Ascending aorta (tissue), 2 donors: ENCODE measurements around the gene TAMALIN. TPM values are rescaled to one million over a fixed set of nuclear protein-coding genes. Genes with fewer than 3 reads are reported as not detected.
A peak's percentile ranks its signal among the peaks of the same experiment; 100 is the strongest.

Experiments used
- DNase-seq, 2 donors: peaks; one replicate each; pipeline ENCODE4 v3.0.0-alpha.2; 2019; ENCODE audit warnings: low spot score in 2 of 2
- H3K27ac ChIP-seq, 2 donors: fragments of 200-600 bp; sonication (generic); one replicate each; pipeline ENCODE4 v1.5.1; 2016 to 2017; ENCODE audit warnings: mild to moderate bottlenecking in 1 of 2
- H3K27me3 ChIP-seq: fragments of 200-600 bp; sonication (generic); one replicate; pipeline ENCODE4 v1.5.1; 2017
- H3K36me3 ChIP-seq, 2 donors: fragments of 200-600 bp; sonication (generic); one replicate each; pipeline ENCODE4 v1.5.1; 2016
- H3K4me1 ChIP-seq, 2 donors: fragments of 200-600 bp; sonication (generic); one replicate each; pipeline ENCODE4 v1.5.1; 2016 to 2017; ENCODE audit warnings: mild to moderate bottlenecking in 1 of 2
- H3K4me3 ChIP-seq, 2 donors: fragments of 200-600 bp; sonication (generic); one replicate each; pipeline ENCODE4 v1.5.1; 2016 to 2017; ENCODE audit warnings: mild to moderate bottlenecking in 1 of 2
- H3K9me3 ChIP-seq, 2 donors: fragments of 200-600 bp; sonication (generic); one replicate each; pipeline ENCODE4 v1.5.1; 2016
- intact Hi-C: fragments of 100-400 bp; cut with DNase I; formaldehyde crosslinking; loops from one replicate; pipeline ENCODE4 v1.15.1; 2023
- total RNA-seq: library from RNA; depleted of rRNA; stranded (reverse); fragments of >200 nt; gene quantifications from one replicate; pipeline ENCODE4 v1.1.0, GENCODE V29; 2016
- TF ChIP-seq, protein P1 (sequence below), 3 experiments: fragments of 200-600 bp in 2 of 3; fragments of 450-650 bp in 1 of 3; sonication (generic) in 2 of 3; IDR thresholded peaks; one replicate each; pipeline ENCODE4 v1.5.1; 2016 to 2019; ENCODE audit warnings: antibody characterized with exemption in 3 of 3, mild to moderate bottlenecking in 1 of 3, moderate library complexity in 1 of 3

The TAMALIN gene
- total RNA-seq, 1 donor from 2014 or later, result 32.6 TPM

DNA sequence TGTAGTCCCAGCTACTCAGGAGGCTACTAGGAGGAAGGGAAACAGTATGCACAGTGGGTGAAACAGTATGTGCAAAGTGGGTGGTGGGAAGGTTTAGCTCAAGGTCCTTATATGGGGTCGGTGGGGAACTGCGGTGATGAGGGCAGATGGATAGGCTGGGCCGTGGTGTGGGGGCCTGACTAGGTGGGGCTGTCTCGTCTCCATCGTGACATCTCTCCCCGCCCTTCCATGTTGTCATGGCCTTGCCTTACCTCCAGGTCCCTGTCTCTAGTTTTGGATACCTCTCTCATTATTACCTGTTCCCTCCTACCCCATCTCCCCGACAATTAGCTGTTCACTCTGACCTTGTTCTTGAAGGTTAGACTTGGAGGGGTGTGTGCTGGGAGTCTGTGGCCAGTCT is 40.1 kb downstream of the TAMALIN start:
- TF ChIP-seq, protein P1, sequence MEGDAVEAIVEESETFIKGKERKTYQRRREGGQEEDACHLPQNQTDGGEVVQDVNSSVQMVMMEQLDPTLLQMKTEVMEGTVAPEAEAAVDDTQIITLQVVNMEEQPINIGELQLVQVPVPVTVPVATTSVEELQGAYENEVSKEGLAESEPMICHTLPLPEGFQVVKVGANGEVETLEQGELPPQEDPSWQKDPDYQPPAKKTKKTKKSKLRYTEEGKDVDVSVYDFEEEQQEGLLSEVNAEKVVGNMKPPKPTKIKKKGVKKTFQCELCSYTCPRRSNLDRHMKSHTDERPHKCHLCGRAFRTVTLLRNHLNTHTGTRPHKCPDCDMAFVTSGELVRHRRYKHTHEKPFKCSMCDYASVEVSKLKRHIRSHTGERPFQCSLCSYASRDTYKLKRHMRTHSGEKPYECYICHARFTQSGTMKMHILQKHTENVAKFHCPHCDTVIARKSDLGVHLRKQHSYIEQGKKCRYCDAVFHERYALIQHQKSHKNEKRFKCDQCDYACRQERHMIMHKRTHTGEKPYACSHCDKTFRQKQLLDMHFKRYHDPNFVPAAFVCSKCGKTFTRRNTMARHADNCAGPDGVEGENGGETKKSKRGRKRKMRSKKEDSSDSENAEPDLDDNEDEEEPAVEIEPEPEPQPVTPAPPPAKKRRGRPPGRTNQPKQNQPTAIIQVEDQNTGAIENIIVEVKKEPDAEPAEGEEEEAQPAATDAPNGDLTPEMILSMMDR (IDR thresholded peaks at IDR 0.05), result no peak
- H3K9me3 ChIP-seq, result no peaks in the 10 kb centered on the region
- intact Hi-C loops, result loop anchor here (10.0 kb wide), 1 partner anchor 1178 kb away; no protein-coding TSS in a partner anchor
- H3K36me3 ChIP-seq, result peaks cover 0 to 24% of the 10 kb centered on the region in 2 donors
- H3K27ac ChIP-seq, result no peak overlapping the region
- DNase-seq, result no peak
- H3K27me3 ChIP-seq, result no peaks in the 10 kb centered on the region
- no peak overlapping the region for H3K4me3 ChIP-seq
- H3K4me1 ChIP-seq, result peaks cover 12 to 53% of the 10 kb centered on the region in 2 donors

DNA sequence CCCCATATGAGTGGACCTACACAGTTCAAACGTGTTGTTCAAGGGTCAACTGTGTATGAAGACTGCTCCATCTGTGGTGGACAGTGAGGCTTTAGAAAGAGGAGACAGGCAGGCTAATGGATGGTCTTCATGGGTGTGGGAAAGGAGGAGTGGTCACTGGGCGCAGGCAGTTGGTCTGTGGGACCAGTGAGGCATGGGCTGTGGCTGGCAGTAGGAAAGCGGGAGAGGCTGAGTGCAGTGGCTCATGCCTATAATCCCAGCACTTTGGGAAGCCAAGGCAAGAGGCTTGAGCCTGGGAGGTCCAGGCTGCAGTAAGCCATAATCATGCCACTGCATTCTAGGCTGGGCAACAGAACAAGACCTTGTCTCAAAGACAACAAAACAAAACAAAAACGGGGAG is 42.5 kb downstream of the TAMALIN start:
- Histone ChIP-seq H3K9me3 (no peaks in the 10 kb centered on the region), H3K4me3 (no peak overlapping the region), H3K4me1 (peaks cover 6 to 34% of the 10 kb centered on the region in 2 donors), H3K27me3 (no peaks in the 10 kb centered on the region), H3K36me3 (peaks cover 3 to 36% of the 10 kb centered on the region in 2 donors), H3K27ac (peak overlapping the region; percentile 96 to 98)
- TF ChIP-seq, protein P1 (IDR thresholded peaks at IDR 0.05), result no peak
- intact Hi-C loops, result loop anchor here (10.0 kb wide), 1 partner anchor 1176 kb away; no protein-coding TSS in a partner anchor
- no peak for DNase-seq

DNA sequence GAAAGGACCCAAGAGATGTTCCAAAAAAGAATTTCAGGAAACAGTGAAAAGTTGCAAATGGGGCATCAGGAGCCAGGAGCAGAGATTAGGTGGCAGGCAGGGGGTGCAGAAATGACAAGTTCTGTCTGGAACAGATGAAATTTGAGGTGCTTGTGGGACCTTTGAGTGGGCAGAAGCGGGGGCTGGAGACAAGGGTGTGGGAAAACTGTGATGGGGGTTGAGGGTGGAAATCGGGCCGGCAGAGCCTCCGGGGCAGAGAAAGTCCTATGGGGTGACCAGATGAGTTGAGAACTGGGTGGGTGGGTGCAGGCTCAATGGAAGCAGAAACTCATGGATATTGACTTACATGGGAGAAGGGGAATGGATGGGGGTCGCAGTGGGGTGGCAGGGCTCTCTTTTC is 42.9 kb downstream of the TAMALIN start:
- no peak for DNase-seq
- Histone ChIP-seq H3K9me3 (no peaks in the 10 kb centered on the region), H3K27me3 (no peaks in the 10 kb centered on the region), H3K4me1 (peaks cover 6 to 33% of the 10 kb centered on the region in 2 donors), H3K4me3 (peak overlapping the region; percentile 54 to 79), H3K27ac (peak overlapping the region; percentile 96 to 98), H3K36me3 (peaks cover 7 to 40% of the 10 kb centered on the region in 2 donors)
- intact Hi-C loops, result loop anchor here (1.0 to 10.0 kb wide), 2 partner anchors 16 to 1175 kb away; no protein-coding TSS in a partner anchor
- TF ChIP-seq, protein P1 (IDR thresholded peaks at IDR 0.05), result no peak

DNA sequence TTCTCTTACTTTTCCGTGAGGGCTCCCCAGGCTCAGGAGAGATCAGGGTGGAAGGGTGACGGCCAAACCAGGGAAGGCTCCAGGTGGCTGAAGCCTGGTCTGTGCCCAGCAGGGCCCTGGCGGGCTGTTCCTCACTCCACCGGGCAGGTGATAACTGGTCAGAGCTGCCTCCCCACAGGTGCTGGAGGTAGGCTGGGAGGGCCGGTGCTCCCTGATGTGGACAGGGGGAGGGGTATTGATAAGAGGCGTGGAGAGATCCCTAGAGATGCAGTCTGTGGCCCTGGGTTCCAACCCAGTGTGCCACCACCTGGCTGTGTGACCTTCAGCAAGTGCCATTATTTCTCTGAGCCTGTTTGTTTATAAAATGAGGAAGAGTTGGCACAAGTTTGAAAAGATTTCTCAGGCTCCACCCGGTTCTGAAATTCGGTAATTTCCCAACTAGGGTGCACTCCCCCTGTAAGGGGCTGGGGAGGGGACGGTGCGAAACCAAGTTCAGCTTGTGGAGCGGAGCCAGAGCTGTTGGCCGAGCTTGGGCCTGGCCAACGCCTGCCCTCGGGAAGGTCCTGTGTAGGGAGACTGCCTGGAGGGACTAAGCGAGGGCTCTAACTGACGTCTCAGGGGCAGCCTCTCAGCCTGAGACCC is 43.5 kb downstream of the TAMALIN start:
- Histone ChIP-seq H3K4me1 (peaks cover 6 to 28% of the 10 kb centered on the region in 2 donors), H3K27me3 (no peaks in the 10 kb centered on the region), H3K9me3 (no peaks in the 10 kb centered on the region), H3K36me3 (peaks cover 13 to 46% of the 10 kb centered on the region in 2 donors), H3K4me3 (peak overlapping the region; percentile 54 to 79), H3K27ac (peak overlapping the region; percentile 96 to 98)
- intact Hi-C loops, result loop anchor here (1.0 kb wide), 1 partner anchor 17 kb away; no protein-coding TSS in a partner anchor
- no peak for DNase-seq
- TF ChIP-seq, protein P1 (IDR thresholded peaks at IDR 0.05), result no peak

DNA sequence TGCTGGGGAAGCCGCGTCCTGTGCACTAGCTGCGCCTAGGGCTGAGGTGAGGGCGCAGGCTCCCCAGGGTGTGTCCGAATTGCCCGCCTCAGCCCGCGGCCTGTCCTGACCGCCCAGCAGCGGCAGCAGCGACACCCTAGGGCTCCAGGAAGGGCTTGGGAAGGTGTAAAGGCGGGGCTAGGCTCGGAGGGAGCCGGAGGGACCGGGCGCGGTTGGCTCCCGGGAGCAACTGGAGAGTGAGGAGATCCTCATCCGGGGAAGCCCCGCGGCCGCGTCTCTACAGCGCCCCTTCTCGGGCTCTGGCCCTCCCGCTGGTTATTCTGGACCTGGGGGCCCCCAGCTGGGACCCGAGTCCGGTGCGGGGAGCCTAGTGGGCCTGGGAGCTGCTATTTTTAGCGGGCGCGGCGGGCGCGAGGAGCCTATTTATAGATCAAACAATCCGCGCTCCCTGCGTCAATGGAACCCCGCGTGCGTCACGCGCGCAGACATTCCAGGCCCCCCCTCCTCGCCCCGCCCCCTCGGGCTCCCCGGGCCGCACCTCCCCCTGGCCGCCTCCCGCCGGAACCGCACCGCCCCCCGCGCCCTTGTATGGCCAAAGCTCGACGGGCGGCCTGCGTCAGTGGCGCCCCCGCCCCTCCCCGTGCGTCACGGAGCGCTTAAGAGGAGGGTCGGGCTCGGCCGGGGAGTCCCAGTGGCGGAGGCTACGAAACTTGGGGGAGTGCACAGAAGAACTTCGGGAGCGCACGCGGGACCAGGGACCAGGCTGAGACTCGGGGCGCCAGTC is 44.2 kb downstream of the TAMALIN start, which contains the start of gene NR4A1:
NR4A1 (plus strand) TSS at position 685 of the 784 bp plus-strand sequence. CDS start 2,887 bp downstream, outside the sequence.
- Histone ChIP-seq H3K4me1 (peaks cover 6 to 21% of the 10 kb centered on the region in 2 donors), H3K36me3 (peaks cover 18 to 46% of the 10 kb centered on the region in 2 donors), H3K27ac (peak within 1 kb of the TSS; percentile 96 to 98), H3K9me3 (no peaks in the 10 kb centered on the region), H3K4me3 (peak within 1 kb of the TSS; percentile 78 to 79), H3K27me3 (no peaks in the 10 kb centered on the region)
- intact Hi-C loops, result loop anchor here (1.0 kb wide), 5 partner anchors 8 to 26 kb away; partner anchors contain the start of gene ATG101
- TF ChIP-seq, protein P1 (IDR thresholded peaks at IDR 0.05), result peak in 1 of 3 experiments; percentile 31
- DNase-seq, result peak; percentile 95 to 100
